DOHH2 (cell line): ENCODE results near the gene TAF6.
"Not testable (repeated sequence)": the region's sequence is repeated elsewhere in the genome, so short reads cannot be mapped to it uniquely, and the experiment has no call there.

Source experiments
- H3F3A ChIP-seq: fragments of 200-600 bp; sonication (generic), shearing (Covaris generic); 2 replicates; pipeline ENCODE4 v1.6.0; 2016; ENCODE audit warnings: antibody characterized with exemption, mild to moderate bottlenecking; ENCODE audit not compliant: control insufficient read depth, insufficient read depth
- H3K27ac ChIP-seq: fragments of 200-600 bp; sonication (generic); 2 replicates; pipeline ENCODE4 v1.5.1; 2014; ENCODE audit warnings: low read depth, mild to moderate bottlenecking, low read length, moderate library complexity
- H3K27me3 ChIP-seq: fragments of 200-600 bp; sonication (generic); 2 replicates; pipeline ENCODE4 v1.6.1; 2014; ENCODE audit warnings: mild to moderate bottlenecking, low read length, mixed read lengths; ENCODE audit not compliant: control insufficient read depth
- H3K36me3 ChIP-seq: fragments of 200-600 bp; sonication (generic); 2 replicates; pipeline ENCODE4 v1.6.1; 2014; ENCODE audit warnings: mild to moderate bottlenecking, low read length, moderate library complexity, mixed read lengths; ENCODE audit not compliant: control insufficient read depth
- H3K4me1 ChIP-seq: fragments of 200-600 bp; sonication (generic); 2 replicates; pipeline ENCODE4 v1.6.1; 2014; ENCODE audit warnings: mild to moderate bottlenecking, low read length, mixed read lengths; ENCODE audit not compliant: control insufficient read depth
- H3K4me2 ChIP-seq: fragments of 200-600 bp; sonication (generic); 2 replicates; pipeline ENCODE4 v1.6.0; 2014; ENCODE audit warnings: mild to moderate bottlenecking, low read length, moderate library complexity
- H3K4me3 ChIP-seq: fragments of 200-600 bp; sonication (generic); 2 replicates; pipeline ENCODE4 v1.5.1; 2014; ENCODE audit warnings: mild to moderate bottlenecking, low read length, mixed read lengths
- H3K79me2 ChIP-seq: fragments of 200-600 bp; sonication (generic); 2 replicates; pipeline ENCODE4 v1.6.1; 2014; ENCODE audit warnings: mild to moderate bottlenecking, low read length, mixed read lengths; ENCODE audit not compliant: control insufficient read depth
- H3K9me2 ChIP-seq: fragments of 200-600 bp; sonication (generic); replicated peaks from 2 replicates; pipeline ENCODE4 v1.6.1; 2014; ENCODE audit warnings: mild to moderate bottlenecking, low read length, mixed read lengths; ENCODE audit not compliant: control insufficient read depth
- H3K9me3 ChIP-seq: fragments of 200-600 bp; sonication (generic); 2 replicates; pipeline ENCODE4 v1.6.1; 2014; ENCODE audit warnings: antibody characterized with exemption, low read length, mixed read lengths; ENCODE audit not compliant: control insufficient read depth, insufficient read depth
- H4K20me1 ChIP-seq: fragments of 200-600 bp; sonication (generic); 2 replicates; pipeline ENCODE4 v1.6.0; 2014; ENCODE audit warnings: low read depth, mild to moderate bottlenecking, antibody characterized with exemption, low read length, moderate library complexity; ENCODE audit not compliant: control insufficient read depth, insufficient read depth
- CTCF ChIP-seq: fragments of 200-600 bp; sonication (generic); IDR thresholded peaks from one replicate; pipeline ENCODE4 v1.5.1; 2014; ENCODE audit warnings: antibody characterized with exemption, mild to moderate bottlenecking, low read depth, low read length; ENCODE audit not compliant: poor library complexity, severe bottlenecking
- EZH2phosphoT487 ChIP-seq: fragments of 200-600 bp; sonication (generic); IDR thresholded peaks from 2 replicates; pipeline ENCODE4 v1.6.1; 2017; ENCODE audit warnings: borderline replicate concordance, mild to moderate bottlenecking, antibody characterized with exemption, low read length, moderate library complexity, mixed read lengths

The TAF6 gene

GRCh38 chr7:100132697-100133151, 13.6 kb upstream of the TAF6 start:
- Histone ChIP-seq H3K27ac (no peak overlapping the region), H3F3A (peaks cover 18% of the 10 kb centered on the region), H3K9me3 (no peaks in the 10 kb centered on the region)

GRCh38 chr7:100132126-100132525, 13.0 kb upstream of the TAF6 start:
- Histone ChIP-seq H3K79me2 (peaks cover 11% of the 10 kb centered on the region), H3K4me3 (no peak overlapping the region), H3F3A (peaks cover 13% of the 10 kb centered on the region), H3K4me1 (peaks cover 32% of the 10 kb centered on the region), H3K27me3 (no peaks in the 10 kb centered on the region), H3K9me2 (no peaks in the 10 kb centered on the region), H4K20me1 (no peaks in the 10 kb centered on the region), H3K9me3 (no peaks in the 10 kb centered on the region), H3K4me2 (peak overlapping the region; percentile 14; the same call in 1 of the 2 replicates), H3K27ac (no peak overlapping the region), H3K36me3 (no peaks in the 10 kb centered on the region)
- TF ChIP-seq EZH2phosphoT487, result no peak
- TF ChIP-seq CTCF, result no peak

More at GRCh38 chr7:100132697-100133151, 13.6 kb upstream of the TAF6 start:
- peaks cover 35% of the 10 kb centered on the region for H3K4me1 ChIP-seq
- H4K20me1 ChIP-seq, result no peaks in the 10 kb centered on the region
- H3K9me2 ChIP-seq, result no peaks in the 10 kb centered on the region
- H3K36me3 ChIP-seq, result no peaks in the 10 kb centered on the region
- peaks cover 8% of the 10 kb centered on the region for H3K79me2 ChIP-seq
- TF ChIP-seq EZH2phosphoT487, result no peak
- peak; percentile 97 for TF ChIP-seq CTCF
- H3K27me3 ChIP-seq, result no peaks in the 10 kb centered on the region
- H3K4me3 ChIP-seq, result no peak overlapping the region
- H3K4me2 ChIP-seq, result peak overlapping the region; percentile 14; the same call in 1 of the 2 replicates

GRCh38 chr7:100130608-100131453, 11.7 kb upstream of the TAF6 start:
- Histone ChIP-seq H3F3A (peaks cover 20% of the 10 kb centered on the region), H3K9me3 (no peaks in the 10 kb centered on the region), H3K79me2 (peaks cover 19% of the 10 kb centered on the region), H3K27me3 (no peaks in the 10 kb centered on the region), H4K20me1 (no peaks in the 10 kb centered on the region), H3K4me1 (peaks cover 33% of the 10 kb centered on the region), H3K4me3 (no peak overlapping the region), H3K9me2 (no peaks in the 10 kb centered on the region), H3K36me3 (peaks cover 8% of the 10 kb centered on the region; the same call in 1 of the 2 replicates), H3K27ac (no peak overlapping the region), H3K4me2 (no peak overlapping the region)
- TF ChIP-seq EZH2phosphoT487 (no peak), CTCF (peak; percentile 81)

GRCh38 chr7:100130220-100130607, 11.1 kb upstream of the TAF6 start:
- not testable (repeated sequence) for H3K4me2 ChIP-seq, H3K27me3 ChIP-seq, H3K27ac ChIP-seq, H3K9me3 ChIP-seq, H4K20me1 ChIP-seq, H3K4me3 ChIP-seq, H3K9me2 ChIP-seq
- Histone ChIP-seq H3K79me2 (peaks cover 25% of the 10 kb centered on the region), H3K4me1 (peaks cover 40% of the 10 kb centered on the region), H3K36me3 (peaks cover 13% of the 10 kb centered on the region), H3F3A (peaks cover 24% of the 10 kb centered on the region)
